Hepatocyte (in vitro differentiated cells): ENCODE data around the gene ARL17A.
"Not testable (repeated sequence)": the region's sequence is repeated elsewhere in the genome, so short reads cannot be mapped to it uniquely, and the experiment has no call there.

ENCODE experiments used
- CTCF ChIP-seq: fragments of 200-600 bp; sonication (generic); IDR thresholded peaks from 2 replicates; pipeline ENCODE4 v1.5.1; 2016; ENCODE audit warnings: antibody characterized with exemption, mild to moderate bottlenecking; ENCODE audit not compliant: poor library complexity
- EZH2 ChIP-seq: fragments of 200-600 bp; sonication (generic); IDR thresholded peaks from 2 replicates; pipeline ENCODE4 v1.6.1; 2016; ENCODE audit warnings: antibody characterized with exemption, mild to moderate bottlenecking, borderline replicate concordance

GRCh38 chr17:46624726-46625125 is 45.2 kb upstream of the ARL17A start:
- not testable (repeated sequence) for TF ChIP-seq CTCF, EZH2
